ENCODE results near the gene ST6GALNAC1.

Gene ST6GALNAC1

GRCh38 chr17:76575570-76575969 lies 68.0 kb downstream of the ST6GALNAC1 start:
- DNase-seq: no peak

All from midbrain (tissue), 1 donor.